Prostate gland (tissue), 2 donors: ENCODE data around the gene HAUS1.

ENCODE experiments used
- POLR2A ChIP-seq: fragments of 450-650 bp; IDR thresholded peaks from one replicate; pipeline ENCODE4 v1.6.1; 2016; ENCODE audit warnings: antibody characterized with exemption, mild to moderate bottlenecking
- POLR2AphosphoS5 ChIP-seq: sonication (generic); formaldehyde crosslinking; IDR thresholded peaks from one replicate; pipeline ENCODE4 v1.6.1; 2017; ENCODE audit warnings: antibody characterized with exemption
- TF ChIP-seq, protein P1 (sequence below), 4 experiments: fragments of 200-600 bp in 2 of 4; fragments of 450-650 bp in 2 of 4; sonication (generic) in 2 of 4; IDR thresholded peaks; 1 replicate in 3 of 4; 2 replicates in 1 of 4; pipeline ENCODE4 v1.5.1; 2016 to 2019; ENCODE audit warnings: antibody characterized with exemption in 4 of 4, mild to moderate bottlenecking in 2 of 4, moderate library complexity in 2 of 4

DNA sequence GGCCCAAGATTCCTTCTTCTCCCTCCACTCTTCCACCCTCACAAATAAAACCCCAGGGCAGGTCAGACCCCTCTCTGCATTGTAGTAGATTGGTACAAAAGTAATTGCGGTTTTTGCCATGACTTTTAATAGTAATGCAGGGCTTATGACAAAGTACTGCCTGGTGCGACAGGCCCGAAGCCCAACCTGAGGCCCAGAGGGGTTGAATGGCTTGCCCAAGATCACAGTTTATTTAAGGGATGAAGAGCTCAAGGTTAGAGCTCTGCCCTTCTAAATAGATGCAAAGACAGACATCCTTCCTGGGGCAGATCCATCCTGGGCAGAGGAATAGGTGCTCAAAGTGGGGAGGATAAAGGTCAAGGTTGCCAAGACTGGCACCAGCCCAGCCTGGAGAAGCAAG is 31.2 kb upstream of the HAUS1 start:
- no peak for TF ChIP-seq POLR2A
- TF ChIP-seq, protein P1, sequence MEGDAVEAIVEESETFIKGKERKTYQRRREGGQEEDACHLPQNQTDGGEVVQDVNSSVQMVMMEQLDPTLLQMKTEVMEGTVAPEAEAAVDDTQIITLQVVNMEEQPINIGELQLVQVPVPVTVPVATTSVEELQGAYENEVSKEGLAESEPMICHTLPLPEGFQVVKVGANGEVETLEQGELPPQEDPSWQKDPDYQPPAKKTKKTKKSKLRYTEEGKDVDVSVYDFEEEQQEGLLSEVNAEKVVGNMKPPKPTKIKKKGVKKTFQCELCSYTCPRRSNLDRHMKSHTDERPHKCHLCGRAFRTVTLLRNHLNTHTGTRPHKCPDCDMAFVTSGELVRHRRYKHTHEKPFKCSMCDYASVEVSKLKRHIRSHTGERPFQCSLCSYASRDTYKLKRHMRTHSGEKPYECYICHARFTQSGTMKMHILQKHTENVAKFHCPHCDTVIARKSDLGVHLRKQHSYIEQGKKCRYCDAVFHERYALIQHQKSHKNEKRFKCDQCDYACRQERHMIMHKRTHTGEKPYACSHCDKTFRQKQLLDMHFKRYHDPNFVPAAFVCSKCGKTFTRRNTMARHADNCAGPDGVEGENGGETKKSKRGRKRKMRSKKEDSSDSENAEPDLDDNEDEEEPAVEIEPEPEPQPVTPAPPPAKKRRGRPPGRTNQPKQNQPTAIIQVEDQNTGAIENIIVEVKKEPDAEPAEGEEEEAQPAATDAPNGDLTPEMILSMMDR (IDR thresholded peaks at IDR 0.05): no peak
- no peak for TF ChIP-seq POLR2AphosphoS5
